Neural cell (in vitro differentiated cells): Measurements from ENCODE around the gene PDCD1LG2. TPM values are rescaled to one million over a fixed set of nuclear protein-coding genes. Genes with fewer than 3 reads are reported as not detected.

Source experiments
- H2AFZ ChIP-seq: fragments of 200-600, 300-800 bp; sonication (generic), shearing (Covaris generic); 2 replicates; pipeline ENCODE4 v1.6.0; 2014; ENCODE audit warnings: low read depth, mild to moderate bottlenecking, antibody characterized with exemption, low read length, moderate library complexity
- H3F3A ChIP-seq: fragments of 200-600 bp; shearing (Covaris generic); 2 replicates; pipeline ENCODE4 v1.6.1; 2016; ENCODE audit warnings: mild to moderate bottlenecking, moderate library complexity, mixed read lengths, antibody characterized with exemption, low read length; ENCODE audit not compliant: insufficient read depth, poor library complexity, severe bottlenecking
- H3K27ac ChIP-seq: fragments of 200-600, 300-800 bp; sonication (generic), shearing (Covaris generic); 2 replicates; pipeline ENCODE4 v1.5.1; 2014; ENCODE audit warnings: mild to moderate bottlenecking, low read length, moderate library complexity
- H3K27me3 ChIP-seq: fragments of 300-800, 200-600 bp; sonication (generic), shearing (Covaris generic); 2 replicates; pipeline ENCODE4 v1.6.0; 2014; ENCODE audit warnings: mild to moderate bottlenecking, low read depth, low read length, moderate library complexity; ENCODE audit not compliant: insufficient read depth
- H3K36me3 ChIP-seq: fragments of 300-800, 200-600 bp; sonication (generic), shearing (Covaris generic); 2 replicates; pipeline ENCODE4 v1.5.1; 2014; ENCODE audit warnings: mild to moderate bottlenecking, antibody characterized with exemption, low read length, moderate library complexity; ENCODE audit not compliant: insufficient read depth
- H3K4me2 ChIP-seq: fragments of 300-800, 200-600 bp; sonication (generic), shearing (Covaris generic); 2 replicates; pipeline ENCODE4 v1.6.0; 2014; ENCODE audit warnings: mild to moderate bottlenecking, low read length
- H3K4me3 ChIP-seq: fragments of 300-800, 200-600 bp; sonication (generic), shearing (Covaris generic); 2 replicates; pipeline ENCODE4 v1.5.1; 2014; ENCODE audit warnings: mild to moderate bottlenecking, low read length, moderate library complexity
- H3K79me2 ChIP-seq: fragments of 200-600 bp; shearing (Covaris generic); replicated peaks from 2 replicates; pipeline ENCODE4 v1.6.0; 2014; ENCODE audit warnings: mild to moderate bottlenecking, low read length, moderate library complexity; ENCODE audit not compliant: insufficient read depth
- H3K9ac ChIP-seq: fragments of 300-800, 200-600 bp; sonication (generic), shearing (Covaris generic); 2 replicates; pipeline ENCODE4 v1.6.1; 2016; ENCODE audit warnings: mild to moderate bottlenecking, low read length, mixed read lengths
- H3K9me2 ChIP-seq: fragments of 200-600 bp; shearing (Covaris generic); 2 replicates; pipeline ENCODE4 v1.6.1; 2016; ENCODE audit warnings: mild to moderate bottlenecking, low read length, mixed read lengths; ENCODE audit not compliant: insufficient read depth
- H3K9me3 ChIP-seq: fragments of 200-600, 300-800 bp; sonication (generic), shearing (Covaris generic); 2 replicates; pipeline ENCODE4 v1.6.1; 2016; ENCODE audit warnings: mild to moderate bottlenecking, mixed run types, low read length, moderate library complexity, mixed read lengths
- H4K20me1 ChIP-seq: fragments of 200-600 bp; shearing (Covaris generic); 2 replicates; pipeline ENCODE4 v1.6.1; 2016; ENCODE audit warnings: mild to moderate bottlenecking, mixed run types; ENCODE audit not compliant: insufficient read depth
- EP300 ChIP-seq: fragments of 450-650 bp; conservative IDR thresholded peaks from 2 replicates; pipeline ENCODE4 v1.6.1; 2014; ENCODE audit warnings: antibody characterized with exemption, mild to moderate bottlenecking, moderate library complexity; ENCODE audit not compliant: poor library complexity, severe bottlenecking
- EZH2 ChIP-seq: fragments of 200-600, 300-800 bp; shearing (Covaris generic), sonication (generic); IDR thresholded peaks from 2 replicates; pipeline ENCODE4 v1.6.1; 2014; ENCODE audit warnings: antibody characterized with exemption, low read length, borderline replicate concordance, mild to moderate bottlenecking; ENCODE audit not compliant: insufficient read depth, poor library complexity, severe bottlenecking
- MXI1 ChIP-seq: fragments of 450-650 bp; conservative IDR thresholded peaks from 2 replicates; pipeline ENCODE4 v1.6.1; 2014; ENCODE audit warnings: antibody characterized with exemption, mild to moderate bottlenecking; ENCODE audit not compliant: poor library complexity, severe bottlenecking
- POLR2AphosphoS5 ChIP-seq: IDR thresholded peaks from 2 replicates; pipeline ENCODE4 v1.6.1; 2012
- RAD21 ChIP-seq: fragments of 450-650 bp; conservative IDR thresholded peaks from 2 replicates; pipeline ENCODE4 v1.6.1; 2014; ENCODE audit warnings: antibody characterized with exemption, mild to moderate bottlenecking, moderate library complexity
- SMC3 ChIP-seq: fragments of 450-650 bp; conservative IDR thresholded peaks from 2 replicates; pipeline ENCODE4 v1.6.1; 2014; ENCODE audit warnings: antibody characterized with exemption, mild to moderate bottlenecking, moderate library complexity; ENCODE audit not compliant: poor library complexity
- TAF1 ChIP-seq: IDR thresholded peaks from 2 replicates; pipeline ENCODE4 v1.6.1; 2012; ENCODE audit warnings: low read depth
- polyA plus RNA-seq: library from polyadenylated mRNA; depleted of rRNA; stranded (reverse); fragments of >200 nt; gene quantifications from 2 replicates; pipeline ENCODE4 v1.2.3, GENCODE V29; 2014
- TF ChIP-seq, protein P1 (sequence below): fragments of 450-650 bp; IDR thresholded peaks from 2 replicates; pipeline ENCODE4 v1.5.1; 2014; ENCODE audit warnings: antibody characterized with exemption, mild to moderate bottlenecking, moderate library complexity; ENCODE audit not compliant: poor library complexity, severe bottlenecking
- TF ChIP-seq, protein P2 (sequence below): IDR thresholded peaks from 2 replicates; pipeline ENCODE4 v1.6.1; 2012; ENCODE audit warnings: borderline replicate concordance

PDCD1LG2 gene
- polyA plus RNA-seq, 1 donor from 2014 or later: not detected

DNA sequence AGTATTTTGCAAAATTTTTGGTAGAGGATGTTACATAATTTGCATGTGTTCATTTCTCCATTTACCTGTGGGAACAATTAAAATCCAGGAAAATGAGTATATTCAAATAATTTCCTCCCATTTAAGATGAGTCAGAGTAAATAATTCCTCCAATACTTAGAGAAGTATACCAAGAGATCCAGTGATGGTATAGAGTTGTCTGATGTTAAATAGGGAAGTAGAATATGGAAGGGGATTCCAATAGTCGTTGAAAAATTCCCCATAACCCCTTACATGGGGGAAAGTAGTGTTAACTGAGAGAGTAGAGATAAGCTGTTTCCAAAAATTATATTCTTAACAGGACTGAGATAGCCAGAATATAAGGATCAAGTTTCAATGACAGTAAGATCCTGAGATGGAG lies 44.3 kb upstream of the PDCD1LG2 start:
- H2AFZ ChIP-seq: no peak overlapping the region
- no peaks in the 10 kb centered on the region for H3K9me3 ChIP-seq
- TF ChIP-seq, protein P1, sequence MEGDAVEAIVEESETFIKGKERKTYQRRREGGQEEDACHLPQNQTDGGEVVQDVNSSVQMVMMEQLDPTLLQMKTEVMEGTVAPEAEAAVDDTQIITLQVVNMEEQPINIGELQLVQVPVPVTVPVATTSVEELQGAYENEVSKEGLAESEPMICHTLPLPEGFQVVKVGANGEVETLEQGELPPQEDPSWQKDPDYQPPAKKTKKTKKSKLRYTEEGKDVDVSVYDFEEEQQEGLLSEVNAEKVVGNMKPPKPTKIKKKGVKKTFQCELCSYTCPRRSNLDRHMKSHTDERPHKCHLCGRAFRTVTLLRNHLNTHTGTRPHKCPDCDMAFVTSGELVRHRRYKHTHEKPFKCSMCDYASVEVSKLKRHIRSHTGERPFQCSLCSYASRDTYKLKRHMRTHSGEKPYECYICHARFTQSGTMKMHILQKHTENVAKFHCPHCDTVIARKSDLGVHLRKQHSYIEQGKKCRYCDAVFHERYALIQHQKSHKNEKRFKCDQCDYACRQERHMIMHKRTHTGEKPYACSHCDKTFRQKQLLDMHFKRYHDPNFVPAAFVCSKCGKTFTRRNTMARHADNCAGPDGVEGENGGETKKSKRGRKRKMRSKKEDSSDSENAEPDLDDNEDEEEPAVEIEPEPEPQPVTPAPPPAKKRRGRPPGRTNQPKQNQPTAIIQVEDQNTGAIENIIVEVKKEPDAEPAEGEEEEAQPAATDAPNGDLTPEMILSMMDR: no peak
- no peak for TF ChIP-seq POLR2AphosphoS5
- TF ChIP-seq, protein P2, sequence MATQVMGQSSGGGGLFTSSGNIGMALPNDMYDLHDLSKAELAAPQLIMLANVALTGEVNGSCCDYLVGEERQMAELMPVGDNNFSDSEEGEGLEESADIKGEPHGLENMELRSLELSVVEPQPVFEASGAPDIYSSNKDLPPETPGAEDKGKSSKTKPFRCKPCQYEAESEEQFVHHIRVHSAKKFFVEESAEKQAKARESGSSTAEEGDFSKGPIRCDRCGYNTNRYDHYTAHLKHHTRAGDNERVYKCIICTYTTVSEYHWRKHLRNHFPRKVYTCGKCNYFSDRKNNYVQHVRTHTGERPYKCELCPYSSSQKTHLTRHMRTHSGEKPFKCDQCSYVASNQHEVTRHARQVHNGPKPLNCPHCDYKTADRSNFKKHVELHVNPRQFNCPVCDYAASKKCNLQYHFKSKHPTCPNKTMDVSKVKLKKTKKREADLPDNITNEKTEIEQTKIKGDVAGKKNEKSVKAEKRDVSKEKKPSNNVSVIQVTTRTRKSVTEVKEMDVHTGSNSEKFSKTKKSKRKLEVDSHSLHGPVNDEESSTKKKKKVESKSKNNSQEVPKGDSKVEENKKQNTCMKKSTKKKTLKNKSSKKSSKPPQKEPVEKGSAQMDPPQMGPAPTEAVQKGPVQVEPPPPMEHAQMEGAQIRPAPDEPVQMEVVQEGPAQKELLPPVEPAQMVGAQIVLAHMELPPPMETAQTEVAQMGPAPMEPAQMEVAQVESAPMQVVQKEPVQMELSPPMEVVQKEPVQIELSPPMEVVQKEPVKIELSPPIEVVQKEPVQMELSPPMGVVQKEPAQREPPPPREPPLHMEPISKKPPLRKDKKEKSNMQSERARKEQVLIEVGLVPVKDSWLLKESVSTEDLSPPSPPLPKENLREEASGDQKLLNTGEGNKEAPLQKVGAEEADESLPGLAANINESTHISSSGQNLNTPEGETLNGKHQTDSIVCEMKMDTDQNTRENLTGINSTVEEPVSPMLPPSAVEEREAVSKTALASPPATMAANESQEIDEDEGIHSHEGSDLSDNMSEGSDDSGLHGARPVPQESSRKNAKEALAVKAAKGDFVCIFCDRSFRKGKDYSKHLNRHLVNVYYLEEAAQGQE: no peak
- no peak for TF ChIP-seq RAD21
- no peak for TF ChIP-seq MXI1
- no peak for TF ChIP-seq TAF1
- TF ChIP-seq EZH2: no peak
- no peak for TF ChIP-seq SMC3
- TF ChIP-seq EP300: no peak
- H4K20me1 ChIP-seq: no peaks in the 10 kb centered on the region
- H3K9ac ChIP-seq: no peak overlapping the region
- no peak overlapping the region for H3K4me3 ChIP-seq
- no peaks in the 10 kb centered on the region for H3K79me2 ChIP-seq
- H3K27ac ChIP-seq: no peak overlapping the region
- no peaks in the 10 kb centered on the region for H3F3A ChIP-seq
- H3K9me2 ChIP-seq: no peaks in the 10 kb centered on the region
- H3K36me3 ChIP-seq: no peaks in the 10 kb centered on the region
- no peaks in the 10 kb centered on the region for H3K27me3 ChIP-seq
- H3K4me2 ChIP-seq: no peak overlapping the region

DNA sequence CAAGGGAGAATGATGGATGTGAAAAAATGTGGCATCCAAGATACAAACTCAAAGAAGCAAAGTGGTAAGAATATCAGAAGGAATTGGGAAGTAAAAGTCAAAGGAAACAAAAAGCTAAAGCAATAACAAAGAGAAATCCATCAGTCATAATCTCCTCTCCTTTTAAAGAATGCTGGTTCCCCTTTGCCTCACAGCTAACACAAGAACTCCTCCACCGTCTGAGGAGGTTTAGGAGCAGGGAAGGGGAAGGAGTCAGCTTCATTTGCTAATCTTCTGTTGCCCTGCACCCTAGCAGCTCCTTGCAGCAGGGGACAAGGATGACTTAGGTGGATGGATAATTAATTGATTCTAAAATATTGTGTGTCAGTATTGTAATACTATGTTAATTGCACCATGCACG lies 43.6 kb upstream of the PDCD1LG2 start:
- no peaks in the 10 kb centered on the region for H3K27me3 ChIP-seq
- TF ChIP-seq EZH2: no peak
- TF ChIP-seq, protein P1: no peak

More for the DNA sequence above, 43.6 kb upstream of the PDCD1LG2 start:
- Histone ChIP-seq H4K20me1 (no peaks in the 10 kb centered on the region), H3K27ac (no peak overlapping the region), H3K4me3 (no peak overlapping the region), H3K9me2 (no peaks in the 10 kb centered on the region), H3K9me3 (no peaks in the 10 kb centered on the region), H3K79me2 (no peaks in the 10 kb centered on the region), H3K4me2 (no peak overlapping the region), H2AFZ (no peak overlapping the region), H3K36me3 (no peaks in the 10 kb centered on the region), H3K9ac (no peak overlapping the region), H3F3A (no peaks in the 10 kb centered on the region)
